ENCODE measurements around the gene TTC9. TPM values are rescaled to one million over a fixed set of nuclear protein-coding genes. Genes with fewer than 3 reads are reported as not detected.

TTC9 gene
- total RNA-seq, 1 donor from 2014 or later = 1.9 TPM

- intact Hi-C loops (cut with micrococcal nuclease) = no loop called here
- Histone ChIP-seq H3K27ac (replicated peaks) (no peak overlapping the region), H3K4me1 (peaks cover 5% of the 10 kb centered on the region), H3K36me3 (no peaks in the 10 kb centered on the region), H3K4me3 (no peak overlapping the region), H3K27me3 (ENCODE audit: low read depth) (no peaks in the 10 kb centered on the region), H3K9me3 (replicated peaks) (no peaks in the 10 kb centered on the region)
- TF ChIP-seq CTCF (IDR thresholded peaks at IDR 0.05; ENCODE audit: borderline replicate concordance) = no peak
- DNase-seq = no peak
Measured at GRCh38 chr14:70653662-70654061, 11.9 kb downstream of the TTC9 start.

GRCh38 chr14:70654632-70655031 is 12.9 kb downstream of the TTC9 start:
- H3K27me3 ChIP-seq (ENCODE audit: low read depth) = no peaks in the 10 kb centered on the region
- no peak overlapping the region for H3K4me3 ChIP-seq
- no peaks in the 10 kb centered on the region for H3K4me1 ChIP-seq
- intact Hi-C loops (cut with micrococcal nuclease) = no loop called here
- DNase-seq = no peak
- no peaks in the 10 kb centered on the region for H3K36me3 ChIP-seq
- no peaks in the 10 kb centered on the region for H3K9me3 ChIP-seq (replicated peaks)
- H3K27ac ChIP-seq (replicated peaks) = no peak overlapping the region
- no peak for TF ChIP-seq CTCF (IDR thresholded peaks at IDR 0.05; ENCODE audit: borderline replicate concordance)

GRCh38 chr14:70655110-70655826 is 13.6 kb downstream of the TTC9 start:
- Histone ChIP-seq H3K27me3 (ENCODE audit: low read depth) (no peaks in the 10 kb centered on the region), H3K27ac (replicated peaks) (no peak overlapping the region), H3K4me3 (no peak overlapping the region), H3K4me1 (no peaks in the 10 kb centered on the region), H3K36me3 (no peaks in the 10 kb centered on the region), H3K9me3 (replicated peaks) (no peaks in the 10 kb centered on the region)
- DNase-seq = no peak
- intact Hi-C loops (cut with micrococcal nuclease) = no loop called here
- no peak for TF ChIP-seq CTCF (IDR thresholded peaks at IDR 0.05; ENCODE audit: borderline replicate concordance)

GRCh38 chr14:70658899-70659298 is 17.2 kb downstream of the TTC9 start:
- DNase-seq = no peak
- Histone ChIP-seq H3K4me1 (peaks cover 22% of the 10 kb centered on the region), H3K27ac (replicated peaks) (no peak overlapping the region), H3K27me3 (ENCODE audit: low read depth) (no peaks in the 10 kb centered on the region), H3K9me3 (replicated peaks) (no peaks in the 10 kb centered on the region), H3K4me3 (no peak overlapping the region), H3K36me3 (no peaks in the 10 kb centered on the region)
- intact Hi-C loops (cut with micrococcal nuclease) = no loop called here
- no peak for TF ChIP-seq CTCF (IDR thresholded peaks at IDR 0.05; ENCODE audit: borderline replicate concordance)

GRCh38 chr14:70660967-70661893 is 19.5 kb downstream of the TTC9 start:
- Histone ChIP-seq H3K27ac (replicated peaks) (no peak overlapping the region), H3K4me3 (no peak overlapping the region), H3K27me3 (ENCODE audit: low read depth) (no peaks in the 10 kb centered on the region), H3K4me1 (peaks cover 27% of the 10 kb centered on the region), H3K9me3 (replicated peaks) (no peaks in the 10 kb centered on the region), H3K36me3 (no peaks in the 10 kb centered on the region)
- TF ChIP-seq CTCF (IDR thresholded peaks at IDR 0.05; ENCODE audit: borderline replicate concordance) = no peak
- intact Hi-C loops (cut with micrococcal nuclease) = no loop called here
- no peak for DNase-seq

Measured in left ventricle myocardium inferior (tissue), 1 donor.